Stimulated activated CD4-positive, alpha-beta T cell treated with anti-CD3 and anti-CD28 coated beads, Interleukin-4, amount 100 ng/mL, for 48 hours (primary cell): ENCODE measurements around the gene TMED9.
"Not testable (repeated sequence)": the region's sequence is repeated elsewhere in the genome, so short reads cannot be mapped to it uniquely, and the experiment has no call there.

ENCODE experiments used
- DNase-seq, 2 donors: peaks; one replicate each; pipeline ENCODE4 v3.0.0-alpha.2; 2020; ENCODE audit warnings: low read depth in 2 of 2

TMED9 gene

DNA sequence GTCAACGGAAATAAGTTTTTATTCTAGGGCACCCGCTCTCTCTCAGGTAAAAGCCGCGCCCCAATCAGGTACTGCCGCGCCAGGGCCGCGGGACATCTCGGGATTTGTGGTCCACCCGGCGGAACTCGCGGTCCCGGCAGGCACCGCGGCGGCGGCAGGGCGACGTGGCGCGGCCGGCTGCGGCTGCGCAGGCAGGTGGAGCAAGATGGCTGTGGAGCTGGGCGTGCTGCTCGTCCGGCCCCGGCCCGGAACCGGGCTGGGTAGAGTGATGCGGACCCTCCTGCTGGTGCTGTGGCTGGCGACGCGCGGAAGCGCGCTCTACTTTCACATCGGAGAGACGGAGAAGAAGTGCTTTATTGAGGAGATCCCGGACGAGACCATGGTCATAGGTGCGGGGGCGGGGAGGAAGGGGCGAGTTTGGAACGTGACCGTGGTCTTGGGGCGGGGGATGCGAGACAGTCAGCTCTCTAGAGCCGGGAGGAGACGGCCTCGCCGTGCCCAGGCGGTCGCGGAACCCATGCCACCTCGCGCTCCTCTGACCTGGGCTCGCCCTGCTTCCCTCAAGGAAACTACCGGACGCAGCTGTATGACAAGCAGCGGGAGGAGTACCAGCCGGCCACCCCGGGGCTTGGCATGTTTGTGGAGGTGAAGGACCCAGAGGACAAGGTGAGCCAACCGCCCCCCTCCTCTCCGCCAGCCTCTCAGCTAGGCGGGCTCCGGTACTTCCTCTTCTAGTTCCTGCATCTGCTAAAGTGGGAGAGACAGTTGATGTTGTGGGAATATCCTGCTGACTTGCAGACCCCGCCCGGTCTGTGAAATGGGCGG, at the start of gene TMED9:
TSS of gene TMED9 (plus strand) at position 194 of the 825 bp plus-strand sequence. CDS start at position 206, 12 bp downstream.
- DNase-seq: peak; percentile 81 to 83

DNA sequence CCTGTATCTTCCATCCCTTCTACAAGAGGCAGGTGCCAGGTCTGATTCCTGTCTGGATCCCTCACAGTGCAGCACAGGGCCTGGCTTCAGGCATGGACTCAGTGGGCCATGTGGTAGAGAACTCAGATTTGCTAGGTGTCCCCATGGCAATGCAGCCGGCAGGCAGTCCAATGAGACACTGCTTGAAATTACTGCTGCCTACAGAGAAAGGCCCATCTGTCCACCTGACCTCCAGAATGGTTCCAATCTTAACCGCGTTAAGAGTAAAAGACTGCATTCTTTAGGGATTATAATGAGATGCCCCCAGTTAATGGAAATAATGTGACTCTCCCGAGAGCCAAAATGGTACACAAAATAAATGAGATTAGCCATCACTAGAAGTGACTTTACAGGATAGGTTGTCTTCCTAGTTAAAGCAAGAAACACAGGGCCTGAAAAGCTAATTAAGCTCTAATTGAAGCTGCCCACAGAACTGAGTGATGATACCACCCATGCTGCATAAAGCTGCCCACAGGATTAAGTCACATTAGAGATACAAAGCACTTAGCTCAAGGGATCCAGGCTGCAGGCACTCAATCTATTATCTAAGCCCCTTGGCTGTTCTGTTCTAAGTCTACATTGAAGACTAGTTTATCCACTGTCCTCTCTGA, 49.1 kb upstream of the TMED9 start:
- DNase-seq: no peak

DNA sequence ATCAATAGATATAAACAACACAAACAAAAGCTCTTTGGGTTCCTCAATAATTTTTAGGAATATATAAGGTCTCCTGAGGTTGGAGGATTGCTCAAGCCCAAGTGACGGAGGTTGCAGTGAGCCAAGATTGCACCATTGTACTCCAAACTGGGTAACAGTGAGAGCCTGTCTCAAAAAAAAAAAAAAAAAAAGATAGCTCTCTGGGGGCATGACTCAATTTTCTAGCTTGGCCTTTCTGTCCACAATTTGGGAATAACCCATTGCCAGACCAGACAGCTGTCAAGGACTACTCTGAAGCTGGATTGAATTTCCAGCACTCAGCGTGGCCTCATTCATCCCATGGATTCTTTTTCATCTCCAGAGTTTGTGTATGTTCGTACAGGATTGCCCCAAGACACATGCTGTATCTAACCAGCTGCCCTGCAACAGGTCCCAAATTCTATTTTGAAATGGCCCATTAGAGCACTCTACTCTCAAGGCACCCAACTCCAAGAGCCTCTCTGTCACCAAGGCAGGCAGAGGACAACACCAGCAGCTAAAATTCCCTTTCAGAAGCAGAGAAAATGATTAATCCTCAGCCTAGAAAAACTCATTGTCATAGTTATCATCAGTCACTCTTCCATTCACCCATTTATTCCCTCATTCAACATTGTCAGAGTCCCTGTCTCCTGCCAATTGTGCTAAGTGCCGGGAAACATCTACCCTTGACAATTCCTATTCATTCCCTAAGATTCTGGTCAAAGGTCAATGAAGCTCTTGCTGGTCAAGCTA, 46.3 kb upstream of the TMED9 start:
- DNase-seq: no peak

DNA sequence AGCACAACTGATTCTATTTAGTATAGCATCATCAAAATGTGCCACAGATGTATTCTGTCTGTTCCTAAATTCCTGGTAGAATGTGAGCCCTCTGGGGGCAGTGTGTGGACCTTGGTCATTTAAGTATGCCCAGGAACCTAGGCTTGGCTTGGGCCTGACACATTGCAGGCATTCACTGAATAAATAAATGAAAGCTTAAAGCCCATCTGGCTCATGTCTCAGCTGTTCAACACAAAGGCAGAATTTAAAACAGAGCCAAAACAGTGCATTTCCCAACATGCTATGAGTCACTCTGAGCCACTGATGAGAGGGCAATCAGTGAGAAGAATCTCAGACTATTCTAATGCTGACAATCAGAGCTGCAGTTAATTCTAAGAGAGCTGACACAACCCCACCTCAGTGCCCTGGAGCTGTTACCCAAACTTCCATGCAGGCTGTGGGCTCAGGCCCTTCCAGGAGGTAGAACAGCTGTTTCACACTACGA, 45.7 kb upstream of the TMED9 start:
- DNase-seq: no peak

DNA sequence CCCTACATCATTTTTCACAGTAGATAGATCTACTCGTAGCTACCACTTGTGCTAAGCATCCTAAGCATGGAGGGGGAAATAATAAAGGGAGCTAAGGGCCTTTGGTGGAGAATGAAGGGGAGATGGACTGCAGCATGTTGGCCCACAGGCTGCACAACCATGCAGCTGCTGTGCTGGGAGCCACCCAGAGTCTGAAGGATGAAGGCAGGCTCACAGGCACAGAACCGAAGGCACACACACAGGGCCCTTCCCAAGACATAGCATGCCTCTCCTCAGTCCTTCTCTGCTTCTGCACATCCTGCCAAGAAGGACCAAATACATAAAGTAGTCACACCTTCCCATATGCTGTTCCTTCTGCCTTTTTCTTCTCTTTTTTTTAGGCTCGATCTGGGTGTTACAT, 44.3 kb upstream of the TMED9 start:
- no peak for DNase-seq

DNA sequence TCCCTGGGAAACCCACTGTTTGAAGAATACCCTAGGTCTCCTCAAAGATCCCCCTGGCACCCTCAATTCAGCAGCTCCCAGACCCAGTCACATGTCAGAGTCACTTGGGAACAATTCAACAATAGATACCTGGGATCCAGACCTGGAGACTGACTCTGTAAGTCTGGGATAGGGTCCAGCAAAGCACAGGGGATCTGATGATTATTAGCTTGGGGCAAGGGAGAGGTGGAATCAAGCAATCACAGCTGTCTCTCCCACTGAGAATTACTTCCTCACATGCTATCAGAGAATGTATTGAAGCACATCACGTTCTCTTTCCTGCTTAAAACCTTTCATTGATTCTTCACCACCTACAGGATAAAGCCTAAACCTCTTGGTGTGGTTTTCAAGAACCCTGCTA, 43.5 kb upstream of the TMED9 start:
- no peak for DNase-seq

DNA sequence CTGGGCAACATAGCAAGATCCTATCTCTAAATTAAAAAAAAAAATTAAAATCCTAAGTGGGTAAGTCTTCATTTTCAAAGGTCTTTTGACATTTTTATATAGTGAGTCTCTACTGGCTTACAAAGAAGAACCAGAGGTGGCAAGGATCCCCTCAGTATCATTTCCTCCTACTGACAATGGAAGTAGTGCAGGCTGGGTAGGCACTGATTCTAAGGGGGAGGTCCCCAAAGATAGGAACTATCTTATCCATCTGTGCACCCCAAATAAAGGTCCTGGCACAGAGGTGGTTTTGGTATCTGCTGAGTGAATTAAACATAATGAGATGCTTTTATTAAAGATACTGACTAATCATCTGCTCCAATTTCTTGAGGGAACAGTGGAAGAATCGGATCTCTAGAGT, 41.9 kb upstream of the TMED9 start:
- DNase-seq: no peak

DNA sequence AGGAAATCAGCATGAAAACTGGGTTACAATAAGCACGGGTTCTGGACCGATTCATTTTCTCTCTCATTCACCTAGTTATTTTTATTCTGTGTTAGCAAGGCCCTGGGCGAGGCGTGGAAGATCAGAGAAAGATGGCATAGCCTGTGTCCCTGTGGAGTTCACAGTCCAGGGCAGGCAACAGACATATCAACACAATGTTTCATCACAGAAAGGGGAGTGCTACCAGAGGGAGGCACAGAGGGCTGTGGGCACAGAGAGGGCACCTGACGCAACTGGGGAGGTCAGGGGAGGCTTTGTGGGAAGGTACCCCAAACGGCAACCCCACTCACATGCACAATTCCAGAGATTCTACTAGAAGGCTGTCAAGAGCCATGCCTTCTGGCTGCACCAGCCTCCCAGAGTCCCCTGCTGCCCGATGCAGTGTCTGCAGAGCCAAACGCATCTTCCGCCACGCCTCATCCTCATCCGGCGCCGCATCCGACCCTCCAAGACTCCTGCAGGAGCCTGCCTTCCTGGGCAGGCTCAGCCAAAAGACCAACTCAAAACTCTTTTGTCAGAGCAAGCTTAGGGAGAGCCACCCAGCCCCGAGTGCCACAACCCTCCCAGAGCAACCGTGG, 39.1 kb upstream of the TMED9 start:
- DNase-seq: no peak

DNA sequence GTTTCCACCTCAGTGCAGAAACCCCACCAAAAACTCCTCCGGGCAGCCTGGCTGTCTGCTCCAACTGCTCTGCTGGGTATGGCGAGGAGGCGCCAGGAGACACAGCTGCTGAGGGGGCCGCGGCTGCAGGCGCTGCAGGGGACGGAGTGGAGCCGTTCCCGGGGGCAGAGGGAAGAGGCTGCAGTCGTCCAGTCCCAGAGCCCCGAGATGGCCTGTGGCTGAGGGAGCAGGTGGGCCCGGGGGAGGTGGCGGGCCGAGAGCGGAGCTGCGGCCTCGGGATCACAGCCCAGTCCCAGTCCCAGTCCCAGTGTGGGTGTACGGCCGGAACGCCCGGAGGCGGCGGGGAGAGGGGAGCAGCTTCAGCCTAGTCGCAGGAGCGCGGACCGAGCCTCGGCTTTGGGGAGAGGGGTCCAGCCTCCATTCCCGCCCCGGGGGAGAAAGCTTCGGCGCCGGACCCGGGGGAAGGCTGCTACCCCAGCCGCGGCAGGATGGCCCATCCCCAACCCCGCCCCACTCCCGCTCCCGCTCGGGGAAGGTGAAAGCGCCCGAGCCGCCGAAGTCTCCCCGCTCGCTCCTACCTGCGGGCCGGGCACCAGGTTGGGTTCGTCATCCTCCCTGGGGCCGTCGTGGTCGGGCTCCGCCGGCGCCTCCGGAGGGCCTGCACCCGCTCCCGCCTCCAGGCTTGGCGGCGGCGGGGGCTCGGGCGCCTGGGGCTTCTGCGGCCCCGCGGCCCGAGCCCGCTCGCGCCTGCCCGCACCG, 38.2 kb upstream of the TMED9 start:
- DNase-seq: peak; percentile 20 to 37

DNA sequence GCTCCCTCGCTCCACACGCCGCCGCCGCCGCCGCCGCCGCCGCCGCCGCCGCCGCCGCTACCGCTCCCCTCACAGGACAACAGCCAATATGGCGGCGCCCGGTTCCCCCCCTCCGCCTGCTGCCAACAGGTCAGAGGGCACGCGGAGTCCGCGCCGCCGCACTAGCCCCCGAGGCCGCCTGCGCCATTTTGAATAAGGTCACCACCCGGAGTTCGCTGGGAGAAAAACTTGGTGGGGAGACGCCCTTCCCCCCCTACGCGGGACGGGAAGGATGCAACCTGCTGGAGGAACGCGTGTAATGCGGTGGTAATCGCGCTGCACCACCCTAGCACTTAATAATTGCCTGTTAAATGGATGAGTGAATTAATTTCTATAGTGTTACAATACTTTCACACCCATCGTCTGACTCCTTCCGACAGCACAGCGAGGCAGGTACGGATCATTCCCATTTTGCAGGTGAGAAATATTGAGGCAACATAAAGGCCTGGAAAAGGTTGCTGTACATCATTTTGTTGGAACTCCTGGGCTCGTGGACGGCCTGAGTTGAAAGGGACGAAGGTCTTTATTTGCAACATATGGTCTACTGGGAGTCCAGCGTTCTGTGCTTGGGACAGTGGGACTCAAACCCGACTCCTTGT, 37.4 kb upstream of the TMED9 start, which contains the start of gene FAM193B:
TSS of gene FAM193B (minus strand) at position 90 of the 638 bp plus-strand sequence. CDS start 105 bp downstream, outside the sequence.
- peak; percentile 94 to 96 for DNase-seq

DNA sequence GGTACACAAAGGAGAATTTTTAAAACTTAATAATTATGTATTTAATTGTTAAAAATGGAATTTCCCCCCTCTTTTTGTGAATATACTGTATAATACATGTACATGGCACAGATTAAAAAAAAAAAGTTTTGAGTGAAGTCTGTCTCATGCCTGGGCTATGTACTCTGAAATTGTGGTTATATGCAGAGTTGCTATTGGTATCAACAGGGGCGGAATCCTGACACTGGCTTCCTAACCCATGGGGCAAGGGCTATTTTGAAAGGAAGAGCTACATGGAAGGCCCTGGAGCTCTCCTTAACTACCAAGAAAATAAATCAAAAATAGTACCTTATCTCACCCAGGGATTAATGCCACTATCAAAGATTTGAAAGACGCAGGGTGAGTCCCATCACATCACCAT, 36.8 kb upstream of the TMED9 start:
- no peak for DNase-seq

DNA sequence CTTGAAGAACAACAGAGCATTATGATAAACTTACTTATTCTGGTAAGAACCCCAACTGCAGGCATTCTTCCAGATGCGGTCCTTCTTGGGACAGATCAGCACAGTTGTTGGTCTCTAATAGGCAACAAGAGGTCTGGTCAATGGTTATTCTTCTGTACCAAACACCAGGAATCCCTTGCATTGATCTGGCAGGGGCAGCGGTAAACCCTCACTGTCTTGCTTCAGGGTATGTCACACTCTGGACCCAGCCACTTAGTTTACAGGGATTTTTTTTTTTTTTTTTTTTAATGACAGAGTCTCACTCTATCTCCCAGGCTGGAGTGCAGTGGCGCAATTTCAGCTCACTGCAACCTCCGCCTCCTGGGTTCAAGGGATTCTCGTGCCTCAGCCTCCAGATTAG, 36.3 kb upstream of the TMED9 start:
- no peak for DNase-seq

DNA sequence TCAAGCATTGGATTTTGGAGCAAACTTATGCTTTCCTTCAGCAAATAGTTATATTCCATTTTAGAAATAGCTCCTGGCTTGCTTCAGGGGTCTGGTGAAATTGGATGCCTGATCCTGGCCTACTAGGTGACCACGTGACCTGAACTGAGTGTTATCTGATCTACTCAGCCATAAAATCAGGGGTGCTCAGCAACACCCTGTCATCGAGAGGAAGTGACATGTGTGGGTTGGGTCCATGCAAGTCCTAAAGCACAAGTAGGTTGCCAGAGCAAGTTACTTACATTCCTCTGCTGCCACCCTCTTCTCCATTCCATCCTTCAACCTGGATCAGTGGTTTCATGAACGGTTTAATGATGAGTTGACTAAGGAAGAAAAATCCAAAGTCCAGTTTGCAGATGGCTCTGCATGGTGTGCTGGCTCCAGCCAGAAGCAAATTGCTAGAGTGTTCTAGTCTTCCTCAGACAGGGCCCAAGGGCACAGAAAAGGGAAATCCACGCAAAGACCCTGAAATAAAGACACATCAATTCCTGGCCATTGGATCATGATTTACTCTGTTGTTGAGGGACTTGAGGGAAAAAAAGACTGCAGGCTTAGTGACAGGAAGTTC, 34.9 kb upstream of the TMED9 start:
- no peak for DNase-seq

DNA sequence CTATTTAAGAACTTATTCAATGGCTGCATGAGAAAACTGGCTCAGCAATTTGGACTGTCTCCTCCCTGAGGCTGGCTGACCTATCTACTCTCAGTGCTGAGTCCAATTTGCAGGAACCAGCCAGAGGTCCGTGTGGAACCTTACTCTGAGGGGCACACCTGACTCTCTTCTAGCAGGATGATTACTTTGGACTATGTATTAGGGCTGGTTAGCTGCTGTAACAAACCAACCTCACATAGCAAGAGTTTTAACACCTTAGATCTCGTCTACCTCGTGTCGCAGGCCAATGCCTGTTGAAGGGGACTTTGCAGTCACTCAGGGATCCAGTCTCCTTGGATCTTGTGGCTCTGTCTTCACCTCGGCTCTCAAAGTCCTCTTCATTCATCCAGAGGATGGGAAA, 34.2 kb upstream of the TMED9 start:
- DNase-seq: no peak

DNA sequence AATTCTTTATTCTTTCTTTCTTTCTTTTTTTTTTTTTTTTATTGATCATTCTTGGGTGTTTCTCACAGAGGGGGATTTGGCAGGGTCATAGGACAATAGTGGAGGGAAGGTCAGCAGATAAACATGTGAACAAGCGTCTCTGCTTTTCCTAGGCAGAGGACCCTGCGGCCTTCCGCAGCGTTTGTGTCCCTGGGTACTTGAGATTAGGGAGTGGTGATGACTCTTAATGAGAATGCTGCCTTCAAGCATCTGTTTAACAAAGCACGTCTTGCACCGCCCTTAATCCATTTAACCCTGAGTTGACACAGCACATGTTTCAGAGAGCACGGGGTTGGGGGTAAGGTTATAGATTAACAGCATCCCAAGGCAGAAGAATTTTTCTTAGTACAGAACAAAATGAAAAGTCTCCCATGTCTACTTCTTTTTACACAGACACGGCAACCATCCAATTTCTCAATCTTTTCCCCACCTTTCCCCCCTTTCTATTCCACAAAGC, 32.5 kb upstream of the TMED9 start:
- not testable (repeated sequence) for DNase-seq

DNA sequence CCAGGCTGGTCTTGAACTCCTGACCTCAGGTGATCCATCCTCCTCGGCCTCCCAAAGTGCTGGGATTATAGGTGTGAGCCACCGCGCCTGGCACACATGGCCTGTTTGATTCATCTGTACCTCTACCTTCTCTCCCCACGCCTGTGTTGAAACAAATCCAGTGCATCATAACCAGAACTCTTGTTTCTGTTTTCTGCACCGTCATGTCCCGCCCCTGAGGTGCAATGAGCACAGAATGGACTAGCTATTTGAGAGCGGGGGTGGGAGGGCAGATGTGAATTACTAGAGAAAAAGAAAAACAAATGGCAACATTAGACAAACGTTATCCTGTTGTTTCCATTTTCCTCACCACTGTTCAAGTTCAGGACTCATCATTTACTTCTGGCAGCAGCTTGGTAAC, 27.0 kb upstream of the TMED9 start:
- DNase-seq: no peak

DNA sequence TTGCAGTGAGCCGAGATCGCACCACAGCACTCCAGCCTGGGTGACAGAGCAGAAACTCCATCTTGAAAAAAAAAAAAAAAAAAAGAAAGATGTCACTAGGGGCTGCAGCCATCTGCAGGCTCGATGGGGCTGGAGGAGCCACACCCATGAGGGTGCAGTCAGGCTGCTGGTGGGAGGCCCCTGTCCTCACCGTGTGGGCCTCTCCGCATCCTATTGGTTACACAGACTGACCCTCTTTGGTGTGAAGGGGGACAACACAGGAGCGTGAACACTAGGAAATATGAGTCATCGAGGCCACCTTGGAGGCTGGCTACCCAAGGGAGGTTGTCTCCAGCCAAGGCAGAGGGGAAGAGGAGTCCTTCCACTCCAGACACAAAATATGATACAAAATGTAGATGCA, 23.7 kb upstream of the TMED9 start:
- no peak for DNase-seq

DNA sequence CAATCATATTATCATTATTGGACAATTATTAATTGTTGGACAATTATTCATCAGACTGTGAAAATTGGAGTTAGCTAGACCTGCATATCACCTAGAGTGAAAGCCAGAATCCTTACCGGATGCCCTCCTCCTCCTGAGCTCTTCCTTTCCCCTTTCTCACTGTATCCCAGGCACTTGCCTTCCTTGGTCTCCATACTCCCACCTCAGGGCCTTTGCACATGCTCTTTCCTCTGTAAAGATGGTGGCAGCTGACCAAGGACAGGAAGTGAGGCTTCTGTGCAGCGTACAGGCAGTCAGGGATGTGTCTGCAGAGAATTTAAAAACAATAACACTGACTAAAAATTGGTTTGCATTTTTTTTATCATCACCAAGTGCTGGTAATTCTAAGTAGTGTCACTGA, 22.1 kb upstream of the TMED9 start:
- no peak for DNase-seq

DNA sequence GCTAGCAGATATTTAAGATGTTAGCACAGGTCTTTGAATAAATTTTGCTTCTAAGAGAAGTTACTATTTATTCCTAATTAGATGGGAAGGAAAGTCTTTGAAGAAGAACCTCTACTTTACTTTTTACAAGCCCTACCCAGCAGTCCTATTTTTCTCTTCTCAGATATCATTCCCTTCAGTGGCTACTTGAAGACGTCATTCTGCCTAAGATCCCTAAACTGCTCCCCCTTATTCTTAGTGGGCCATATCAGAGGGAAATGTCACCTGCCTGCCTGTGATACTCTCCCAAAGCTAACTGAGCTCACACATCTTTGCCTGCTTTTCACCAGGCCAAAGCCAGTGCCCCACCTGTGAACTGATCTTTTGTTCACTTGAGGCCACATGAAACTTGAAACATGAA, 16.5 kb upstream of the TMED9 start:
- no peak for DNase-seq

DNA sequence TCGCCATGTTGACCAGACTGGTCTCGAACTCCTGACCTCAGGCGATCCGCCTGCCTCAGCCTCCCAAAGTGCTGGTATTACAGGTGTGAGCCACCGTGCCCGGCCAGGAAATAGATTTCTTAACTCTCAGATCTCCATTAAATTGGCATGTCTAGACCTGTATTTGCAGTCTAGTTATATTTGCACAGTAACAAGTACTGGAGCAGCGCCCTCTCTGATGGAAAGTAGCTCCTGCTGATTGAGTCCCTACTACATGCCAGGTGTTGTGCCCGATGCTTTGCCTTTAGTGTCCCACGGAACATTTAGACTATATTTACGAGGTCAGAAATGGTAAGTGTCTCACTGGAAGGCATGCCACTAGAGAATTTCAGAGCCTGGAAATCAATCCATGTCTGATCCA, 15.8 kb upstream of the TMED9 start:
- no peak for DNase-seq
